AG04449 (cell line): ENCODE measurements around the gene HRH1.
"Not testable (repeated sequence)": the region's sequence is repeated elsewhere in the genome, so short reads cannot be mapped to it uniquely, and the experiment has no call there.

Experiments used
- CTCF ChIA-PET: fragments of 350-600 bp; formaldehyde crosslinking; extraction: SDS; loops from one replicate; lab custom pipeline; 2021; ENCODE audit warnings: antibody characterized with exemption; lab: Yijun Ruan, JAX
- POLR2A ChIA-PET: fragments of 400-600, 350-600 bp; formaldehyde crosslinking; extraction: SDS; loops from one replicate; lab custom pipeline; 2020; ENCODE audit warnings: antibody characterized with exemption, inconsistent platforms; lab: Yijun Ruan, JAX
- DNase-seq: peaks from one replicate; pipeline ENCODE4 v3.0.0-alpha.2; 2010; ENCODE audit warnings: low read depth, low spot score
- H3K4me3 ChIP-seq: 2 replicates; pipeline ENCODE4 v1.5.1; 2011; ENCODE audit warnings: low read depth, mild to moderate bottlenecking, control low read depth, low read length
- TF ChIP-seq, protein P1 (sequence below): IDR thresholded peaks from one replicate; pipeline ENCODE4 v1.5.1; 2011; ENCODE audit warnings: mild to moderate bottlenecking, moderate library complexity, low read length, control low read depth, inconsistent platforms; ENCODE audit not compliant: insufficient read depth; ENCODE audit errors: missing control alignments

Gene HRH1

DNA sequence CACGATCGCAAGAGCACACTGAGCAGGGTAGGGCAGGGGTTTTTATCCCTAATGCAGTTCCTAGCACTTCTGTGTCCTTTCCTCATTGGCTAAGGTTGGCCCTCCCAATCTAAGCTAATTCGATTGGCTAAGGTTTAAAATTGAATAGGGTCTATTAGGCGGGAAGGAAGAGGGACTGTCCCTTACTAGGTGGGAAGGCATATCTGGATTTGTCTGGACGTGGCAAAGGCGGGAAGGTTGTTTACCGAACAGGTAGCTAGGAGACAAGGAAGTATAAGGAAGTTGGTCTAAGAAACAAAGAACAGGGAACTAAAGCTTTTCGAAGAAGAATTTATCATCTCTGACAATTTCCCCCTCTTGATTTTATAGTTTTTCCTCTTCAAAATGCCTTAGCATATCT is 93.1 kb downstream of the HRH1 start:
- ChIA-PET CTCF (interaction anchor here (1.3 to 1.6 kb wide), 2 partner anchors 11 kb away, joined by 6 to 10 read pairs; no protein-coding TSS in a partner anchor), POLR2A (no interaction called here)
- TF ChIP-seq, protein P1, sequence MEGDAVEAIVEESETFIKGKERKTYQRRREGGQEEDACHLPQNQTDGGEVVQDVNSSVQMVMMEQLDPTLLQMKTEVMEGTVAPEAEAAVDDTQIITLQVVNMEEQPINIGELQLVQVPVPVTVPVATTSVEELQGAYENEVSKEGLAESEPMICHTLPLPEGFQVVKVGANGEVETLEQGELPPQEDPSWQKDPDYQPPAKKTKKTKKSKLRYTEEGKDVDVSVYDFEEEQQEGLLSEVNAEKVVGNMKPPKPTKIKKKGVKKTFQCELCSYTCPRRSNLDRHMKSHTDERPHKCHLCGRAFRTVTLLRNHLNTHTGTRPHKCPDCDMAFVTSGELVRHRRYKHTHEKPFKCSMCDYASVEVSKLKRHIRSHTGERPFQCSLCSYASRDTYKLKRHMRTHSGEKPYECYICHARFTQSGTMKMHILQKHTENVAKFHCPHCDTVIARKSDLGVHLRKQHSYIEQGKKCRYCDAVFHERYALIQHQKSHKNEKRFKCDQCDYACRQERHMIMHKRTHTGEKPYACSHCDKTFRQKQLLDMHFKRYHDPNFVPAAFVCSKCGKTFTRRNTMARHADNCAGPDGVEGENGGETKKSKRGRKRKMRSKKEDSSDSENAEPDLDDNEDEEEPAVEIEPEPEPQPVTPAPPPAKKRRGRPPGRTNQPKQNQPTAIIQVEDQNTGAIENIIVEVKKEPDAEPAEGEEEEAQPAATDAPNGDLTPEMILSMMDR = no peak
- no peak for DNase-seq
- no peak overlapping the region for H3K4me3 ChIP-seq

GRCh38 chr3:11248596-11248995 is 94.3 kb downstream of the HRH1 start:
- H3K4me3 ChIP-seq = no peak overlapping the region
- ChIA-PET CTCF (interaction anchor here (0.8 to 1.6 kb wide), 4 partner anchors 12 to 188 kb away, joined by 3 to 10 read pairs (median 4); no protein-coding TSS in a partner anchor), POLR2A (no interaction called here)
- TF ChIP-seq, protein P1 = no peak
- DNase-seq = no peak

DNA sequence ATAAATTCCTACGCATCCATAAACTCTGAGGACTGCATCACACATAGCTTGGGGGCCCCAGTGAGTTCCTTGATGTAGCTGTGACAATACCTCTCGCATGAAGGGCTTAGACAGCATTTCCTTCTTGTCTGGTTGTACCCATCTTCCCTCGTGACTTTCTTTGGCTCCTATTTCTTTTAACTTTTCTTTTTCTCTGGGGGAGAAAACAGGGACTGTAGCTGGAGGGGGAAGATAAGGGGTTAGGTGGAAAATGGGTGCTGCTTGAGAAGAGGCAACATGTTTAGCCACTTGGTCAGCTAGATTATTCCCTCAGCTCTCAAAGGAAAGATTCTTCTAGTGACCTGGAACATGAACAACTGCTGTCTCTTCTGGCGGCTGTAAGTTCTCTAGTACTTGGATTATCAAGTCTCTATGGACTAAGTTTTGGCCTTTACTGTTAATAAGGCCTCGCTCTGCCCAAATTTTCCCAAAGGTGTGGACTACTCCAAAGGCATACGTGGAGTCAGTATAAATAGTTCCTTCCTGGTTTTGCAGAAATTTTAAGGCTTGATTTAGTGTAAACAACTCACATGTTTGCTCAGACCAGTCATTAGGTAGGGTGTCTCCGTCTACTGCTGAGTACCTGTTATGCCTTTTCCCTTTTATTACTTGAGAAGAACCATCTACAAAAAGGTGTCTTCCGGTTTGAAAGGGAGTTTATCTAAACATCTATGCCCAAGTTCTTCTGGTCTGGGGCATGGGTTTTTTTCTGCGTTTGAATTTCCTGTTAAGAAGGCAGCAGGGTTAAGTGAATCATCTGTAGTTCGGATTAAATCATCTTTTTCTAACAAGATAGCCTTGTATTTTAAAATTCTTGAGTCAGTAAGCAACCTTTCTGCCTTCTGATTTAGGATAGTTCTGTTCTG is 96.9 kb downstream of the HRH1 start:
- DNase-seq = no peak
- H3K4me3 ChIP-seq = no peak overlapping the region
- TF ChIP-seq, protein P1 = no peak
- ChIA-PET POLR2A (no interaction called here), CTCF (interaction anchor here (1.2 kb wide), 1 partner anchor 191 kb away, joined by 3 read pairs; no protein-coding TSS in a partner anchor)

DNA sequence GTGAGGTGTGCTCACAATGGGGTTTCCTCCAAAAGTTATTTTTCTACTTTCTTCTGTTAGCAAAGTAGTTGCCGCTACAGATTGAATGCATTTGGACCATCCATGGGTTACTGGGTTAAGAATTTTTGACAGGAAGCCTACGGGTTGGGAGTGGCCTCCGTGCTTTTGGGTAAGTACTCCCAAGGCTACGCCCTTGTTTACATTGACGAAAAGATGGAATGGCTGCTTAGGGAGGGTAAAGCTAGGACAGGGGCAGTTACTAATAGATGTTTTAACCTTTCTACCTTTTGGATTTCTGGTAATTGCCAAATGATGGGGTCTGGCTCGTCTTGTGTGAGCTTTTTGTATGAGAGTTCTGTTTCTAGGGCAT is 97.5 kb downstream of the HRH1 start:
- ChIA-PET CTCF (no interaction called here), POLR2A (no interaction called here)
- no peak for DNase-seq
- TF ChIP-seq, protein P1 = no peak
- H3K4me3 ChIP-seq = no peak overlapping the region

GRCh38 chr3:11254876-11255275 is 100.6 kb downstream of the HRH1 start:
- no peak for DNase-seq
- no peak overlapping the region for H3K4me3 ChIP-seq
- TF ChIP-seq, protein P1 = no peak
- ChIA-PET CTCF (interaction anchor here (1.5 to 1.6 kb wide), 2 partner anchors 80 to 194 kb away, joined by 3 read pairs; no protein-coding TSS in a partner anchor), POLR2A (no interaction called here)

DNA sequence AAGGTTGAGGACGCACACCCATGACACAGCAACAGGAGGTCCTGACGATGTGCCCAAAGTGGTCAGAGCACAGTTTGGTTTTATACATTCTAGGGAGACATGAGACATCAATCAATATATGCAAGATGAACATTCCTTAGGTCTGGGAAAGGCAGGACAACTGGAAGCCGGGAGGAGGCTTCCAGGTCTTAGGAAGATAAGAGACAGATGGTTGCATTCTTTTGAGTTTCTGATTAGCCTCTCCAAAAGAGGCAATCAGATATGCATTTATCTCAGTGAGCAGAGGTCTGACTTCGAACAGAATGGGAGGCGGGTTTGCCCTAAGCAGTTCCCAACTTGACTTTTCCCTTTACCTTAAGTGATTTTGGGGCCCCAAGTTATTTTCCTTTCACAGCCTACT is 101.2 kb downstream of the HRH1 start:
- POLR2A ChIA-PET = not testable (repeated sequence)
- CTCF ChIA-PET = interaction anchor here (1.5 kb wide), 1 partner anchor 80 kb away, joined by 3 read pairs; no protein-coding TSS in a partner anchor

More for the DNA sequence above, 101.2 kb downstream of the HRH1 start:
- not testable (repeated sequence) for H3K4me3 ChIP-seq, DNase-seq
